Ovary (tissue), 3 donors: ENCODE measurements around the gene SLC12A1.

Experiments
- CTCF ChIP-seq, 3 donors: fragments of 450-650 bp in 2 of 3; fragments of 200-600 bp in 1 of 3; IDR thresholded peaks; one replicate each; pipeline versions ENCODE4 v1.5.1 to v1.8.0; 2016 to 2022; ENCODE audit warnings: antibody characterized with exemption in 3 of 3, mild to moderate bottlenecking in 1 of 3
- EP300 ChIP-seq: sonication (generic); formaldehyde crosslinking; IDR thresholded peaks from one replicate; pipeline ENCODE4 v1.6.1; 2017; ENCODE audit warnings: antibody characterized with exemption
- donor health status: DM: no; HTN: no; CAD: no.

GRCh38 chr15:48307586-48307985 lies 101.5 kb downstream of the SLC12A1 start:
- TF ChIP-seq EP300 (no peak), CTCF (IDR thresholded peaks at IDR 0.05) (no peak)
